ENCODE data around the gene ISCA1. TPM values are rescaled to one million over a fixed set of nuclear protein-coding genes. Genes with fewer than 3 reads are reported as not detected.

ISCA1 gene
- total RNA-seq, 1 donor from 2014 or later: 21.3 TPM

GRCh38 chr9:86274821-86275643, 7.3 kb downstream of the ISCA1 start:
- H3K4me3 ChIP-seq (ENCODE audit: low read depth, low read length): no peak overlapping the region
- TF ChIP-seq CTCF (IDR thresholded peaks at IDR 0.05; ENCODE audit: insufficient read depth, low read length, severe bottlenecking): no peak

GRCh38 chr9:86272221-86272620, 10.1 kb downstream of the ISCA1 start:
- no peak for TF ChIP-seq CTCF (IDR thresholded peaks at IDR 0.05; ENCODE audit: insufficient read depth, low read length, severe bottlenecking)
- DNase-seq (ENCODE audit: low read depth) (no peak), FAIRE-seq (no peak)
- Histone ChIP-seq H3K36me3 (ENCODE audit: control insufficient read depth, insufficient read depth, low read length) (no peaks in the 10 kb centered on the region), H3K4me3 (ENCODE audit: low read depth, low read length) (no peak overlapping the region), H3K27me3 (ENCODE audit: control insufficient read depth, insufficient read depth, low read length) (no peaks in the 10 kb centered on the region)

More at GRCh38 chr9:86274821-86275643, 7.3 kb downstream of the ISCA1 start:
- no peaks in the 10 kb centered on the region for H3K27me3 ChIP-seq (ENCODE audit: control insufficient read depth, insufficient read depth, low read length)
- no peaks in the 10 kb centered on the region for H3K36me3 ChIP-seq (ENCODE audit: control insufficient read depth, insufficient read depth, low read length)
- DNase-seq (ENCODE audit: low read depth) (no peak), FAIRE-seq (no peak)

GRCh38 chr9:86263876-86264275, 18.5 kb downstream of the ISCA1 start:
- TF ChIP-seq CTCF (IDR thresholded peaks at IDR 0.05; ENCODE audit: insufficient read depth, low read length, severe bottlenecking): no peak
- Histone ChIP-seq H3K36me3 (ENCODE audit: control insufficient read depth, insufficient read depth, low read length) (peaks cover 7% of the 10 kb centered on the region), H3K27me3 (ENCODE audit: control insufficient read depth, insufficient read depth, low read length) (no peaks in the 10 kb centered on the region), H3K4me3 (ENCODE audit: low read depth, low read length) (no peak overlapping the region)
- FAIRE-seq: peak; percentile 88
- DNase-seq (ENCODE audit: low read depth): no peak

GRCh38 chr9:86262492-86262891, 19.8 kb downstream of the ISCA1 start:
- no peaks in the 10 kb centered on the region for H3K27me3 ChIP-seq (ENCODE audit: control insufficient read depth, insufficient read depth, low read length)
- H3K36me3 ChIP-seq (ENCODE audit: control insufficient read depth, insufficient read depth, low read length): peaks cover 7% of the 10 kb centered on the region
- TF ChIP-seq CTCF (IDR thresholded peaks at IDR 0.05; ENCODE audit: insufficient read depth, low read length, severe bottlenecking): no peak
- H3K4me3 ChIP-seq (ENCODE audit: low read depth, low read length): no peak overlapping the region
- DNase-seq (ENCODE audit: low read depth) (no peak), FAIRE-seq (no peak)

- no peaks in the 10 kb centered on the region for H3K27me3 ChIP-seq (ENCODE audit: control insufficient read depth, insufficient read depth, low read length)
- FAIRE-seq (no peak), DNase-seq (ENCODE audit: low read depth) (no peak)
- TF ChIP-seq CTCF (IDR thresholded peaks at IDR 0.05; ENCODE audit: insufficient read depth, low read length, severe bottlenecking): no peak
- peaks cover 7% of the 10 kb centered on the region for H3K36me3 ChIP-seq (ENCODE audit: control insufficient read depth, insufficient read depth, low read length)
- H3K4me3 ChIP-seq (ENCODE audit: low read depth, low read length): no peak within 1 kb of the TSS
Observed at GRCh38 chr9:86259557-86259956, 22.8 kb downstream of the ISCA1 start, which contains the start of gene C9orf153. C9orf153 (minus strand) TSS chr9:86259657; CDS start chr9:86229603, 30,054 bp downstream.
